HT-29 (cell line): ENCODE data around the gene KCNF1. TPM values are rescaled to one million over a fixed set of nuclear protein-coding genes. Genes with fewer than 3 reads are reported as not detected.

Experiments
- DNase-seq: peaks from one replicate; pipeline ENCODE4 v3.0.0-alpha.2; 2015; ENCODE audit warnings: low spot score
- total RNA-seq: library from RNA; depleted of rRNA; stranded (reverse); fragments of >200 nt; shearing (Covaris generic); gene quantifications from 2 replicates; pipeline ENCODE4 v1.2.3, GENCODE V29; 2014

The KCNF1 gene
- total RNA-seq, 1 experiment from 2014 or later: 0.66 TPM

GRCh38 chr2:10918661-10919409 lies 7.1 kb downstream of the KCNF1 start:
- DNase-seq: no peak

GRCh38 chr2:10919410-10919770 lies 7.7 kb downstream of the KCNF1 start:
- no peak for DNase-seq

GRCh38 chr2:10919771-10920621 lies 8.3 kb downstream of the KCNF1 start:
- DNase-seq: no peak

GRCh38 chr2:10920764-10921388 lies 9.1 kb downstream of the KCNF1 start:
- no peak for DNase-seq

- no peak for DNase-seq
These were observed 9.8 kb downstream of the KCNF1 start for GRCh38 chr2:10921525-10921924.

GRCh38 chr2:10922307-10923007 lies 10.7 kb downstream of the KCNF1 start:
- DNase-seq: no peak

- DNase-seq: no peak
These were observed 11.3 kb downstream of the KCNF1 start for GRCh38 chr2:10923008-10923375.

GRCh38 chr2:10923965-10924364 lies 12.2 kb downstream of the KCNF1 start:
- no peak for DNase-seq

- no peak for DNase-seq
These were observed 12.7 kb downstream of the KCNF1 start for GRCh38 chr2:10924441-10924840.

GRCh38 chr2:10924859-10925258 lies 13.1 kb downstream of the KCNF1 start:
- DNase-seq: no peak

- DNase-seq: no peak
These were observed 14.6 kb downstream of the KCNF1 start for GRCh38 chr2:10926191-10926820.

GRCh38 chr2:10930721-10931516 lies 19.2 kb downstream of the KCNF1 start:
- DNase-seq: no peak

- DNase-seq: no peak
These were observed 20.0 kb downstream of the KCNF1 start for GRCh38 chr2:10931710-10932255.

GRCh38 chr2:10932345-10933151 lies 20.8 kb downstream of the KCNF1 start:
- no peak for DNase-seq

- DNase-seq: no peak
These were observed 22.0 kb downstream of the KCNF1 start for GRCh38 chr2:10933700-10934225.

GRCh38 chr2:10934308-10934978 lies 22.7 kb downstream of the KCNF1 start:
- no peak for DNase-seq

GRCh38 chr2:10934979-10935350 lies 23.2 kb downstream of the KCNF1 start:
- DNase-seq: no peak

GRCh38 chr2:10935366-10935918 lies 23.7 kb downstream of the KCNF1 start:
- DNase-seq: no peak
